ENCODE data around the gene MEST.

DNA sequence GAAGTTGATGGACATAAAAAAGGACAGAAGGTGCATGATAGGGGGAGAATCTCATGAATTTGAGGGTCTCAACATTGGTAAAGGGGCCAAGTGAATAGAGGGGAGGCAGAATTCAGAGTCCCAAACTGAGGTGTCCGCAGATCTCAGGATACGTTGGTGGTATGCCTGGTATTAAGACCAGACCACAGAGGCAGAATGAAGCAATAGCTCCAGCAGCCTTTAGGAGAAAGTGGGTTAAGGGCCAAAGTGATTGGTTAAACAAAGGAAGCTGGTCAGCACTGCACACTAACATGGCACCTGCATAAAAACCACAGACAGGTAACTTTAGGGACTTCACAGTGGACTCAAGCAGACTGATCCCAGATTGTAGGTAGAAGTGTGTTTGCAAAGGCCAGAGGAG is 37.5 kb downstream of the MEST start:
- no peak for TF ChIP-seq POLR2A (IDR thresholded peaks at IDR 0.05; ENCODE audit: low read length)
- TF ChIP-seq GATA1 (IDR thresholded peaks at IDR 0.05; ENCODE audit: low read depth, low read length): no peak

Measured in erythroblast (primary cell).